A549 (cell line): ENCODE results near the gene EFHC2.

ENCODE experiments used
- CTCF ChIP-seq: fragments of >200 bp; sonication (Bioruptor Twin); formaldehyde crosslinking; IDR thresholded peaks from 3 replicates; pipeline ENCODE4 v1.5.1; 2016
- POLR2A ChIP-seq: IDR thresholded peaks from 2 replicates; pipeline ENCODE4 v1.6.1; 2012; ENCODE audit warnings: mild to moderate bottlenecking, low read length

- TF ChIP-seq CTCF (no peak), POLR2A (no peak)
These were observed 196.3 kb downstream of the EFHC2 start for GRCh38 chrX:44147130-44147529.
